Suprapubic skin (tissue), 4 donors: ENCODE measurements around the gene IL17F.

Experiments used
- CTCF ChIP-seq, 2 donors: fragments of 200-600 bp in 1 of 2; fragments of 450-650 bp in 1 of 2; sonication (generic) in 1 of 2; IDR thresholded peaks; one replicate each; pipeline ENCODE4 v1.5.1; 2016 to 2019; ENCODE audit warnings: antibody characterized with exemption in 2 of 2, mild to moderate bottlenecking in 1 of 2, moderate library complexity in 1 of 2
- EP300 ChIP-seq: sonication (generic); formaldehyde crosslinking; IDR thresholded peaks from one replicate; pipeline ENCODE4 v1.6.1; 2017; ENCODE audit warnings: antibody characterized with exemption
- POLR2A ChIP-seq, 2 donors: fragments of 450-650 bp; IDR thresholded peaks; one replicate each; pipeline ENCODE4 v1.6.1; 2017; ENCODE audit warnings: antibody characterized with exemption in 2 of 2, mild to moderate bottlenecking in 2 of 2, moderate library complexity in 2 of 2
- POLR2AphosphoS5 ChIP-seq, 3 donors: sonication (generic); formaldehyde crosslinking; IDR thresholded peaks; one replicate each; pipeline ENCODE4 v1.6.1; 2017; ENCODE audit warnings: antibody characterized with exemption in 3 of 3

GRCh38 chr6:52210227-52210626, 34.1 kb downstream of the IL17F start:
- TF ChIP-seq CTCF (IDR thresholded peaks at IDR 0.05) (no peak), POLR2A (IDR thresholded peaks at IDR 0.05) (no peak), POLR2AphosphoS5 (IDR thresholded peaks at IDR 0.05) (no peak), EP300 (no peak)
